Measurements from ENCODE around the gene SPAG8.

DNA sequence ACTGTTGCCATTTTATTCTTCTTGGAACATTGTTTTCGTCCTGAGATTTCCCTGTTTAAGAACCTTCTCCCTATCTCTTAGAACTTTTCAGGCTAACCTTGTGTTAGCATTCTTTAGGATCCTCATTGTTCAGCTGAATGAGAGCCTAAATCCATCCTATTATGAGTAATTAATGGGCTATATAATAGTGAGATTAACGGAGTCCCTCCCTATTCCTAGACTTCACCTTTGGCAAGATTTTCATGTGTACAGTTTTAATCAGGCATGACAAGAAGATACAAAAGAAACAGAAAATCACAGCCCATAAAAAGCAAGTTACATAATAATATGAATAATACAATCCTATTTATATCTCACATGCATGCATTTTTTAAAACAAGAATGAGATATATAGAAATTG lies 48.9 kb downstream of the SPAG8 start:
- TF ChIP-seq, protein P1, sequence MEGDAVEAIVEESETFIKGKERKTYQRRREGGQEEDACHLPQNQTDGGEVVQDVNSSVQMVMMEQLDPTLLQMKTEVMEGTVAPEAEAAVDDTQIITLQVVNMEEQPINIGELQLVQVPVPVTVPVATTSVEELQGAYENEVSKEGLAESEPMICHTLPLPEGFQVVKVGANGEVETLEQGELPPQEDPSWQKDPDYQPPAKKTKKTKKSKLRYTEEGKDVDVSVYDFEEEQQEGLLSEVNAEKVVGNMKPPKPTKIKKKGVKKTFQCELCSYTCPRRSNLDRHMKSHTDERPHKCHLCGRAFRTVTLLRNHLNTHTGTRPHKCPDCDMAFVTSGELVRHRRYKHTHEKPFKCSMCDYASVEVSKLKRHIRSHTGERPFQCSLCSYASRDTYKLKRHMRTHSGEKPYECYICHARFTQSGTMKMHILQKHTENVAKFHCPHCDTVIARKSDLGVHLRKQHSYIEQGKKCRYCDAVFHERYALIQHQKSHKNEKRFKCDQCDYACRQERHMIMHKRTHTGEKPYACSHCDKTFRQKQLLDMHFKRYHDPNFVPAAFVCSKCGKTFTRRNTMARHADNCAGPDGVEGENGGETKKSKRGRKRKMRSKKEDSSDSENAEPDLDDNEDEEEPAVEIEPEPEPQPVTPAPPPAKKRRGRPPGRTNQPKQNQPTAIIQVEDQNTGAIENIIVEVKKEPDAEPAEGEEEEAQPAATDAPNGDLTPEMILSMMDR (conservative IDR thresholded peaks at IDR 0.05; ENCODE audit: low read length), result no peak
- no peak for TF ChIP-seq EZH2phosphoT487 (IDR thresholded peaks at IDR 0.05; ENCODE audit: borderline replicate concordance, low read depth, low read length)
